ENCODE results near the gene VWC2. TPM values are rescaled to one million over a fixed set of nuclear protein-coding genes. Genes with fewer than 3 reads are reported as not detected.

The VWC2 gene
- not detected in 2 replicates for total RNA-seq

GRCh38 chr7:49773218-49773935 lies at the start of gene VWC2:
VWC2 (plus strand) TSS chr7:49773638; CDS start chr7:49775436, 1,798 bp downstream.

